ENCODE results near the gene KDM6B. TPM values are rescaled to one million over a fixed set of nuclear protein-coding genes. Genes with fewer than 3 reads are reported as not detected.

Gene KDM6B
- polyA plus RNA-seq, 2 donors: 5.2 to 9.0 TPM

DNA sequence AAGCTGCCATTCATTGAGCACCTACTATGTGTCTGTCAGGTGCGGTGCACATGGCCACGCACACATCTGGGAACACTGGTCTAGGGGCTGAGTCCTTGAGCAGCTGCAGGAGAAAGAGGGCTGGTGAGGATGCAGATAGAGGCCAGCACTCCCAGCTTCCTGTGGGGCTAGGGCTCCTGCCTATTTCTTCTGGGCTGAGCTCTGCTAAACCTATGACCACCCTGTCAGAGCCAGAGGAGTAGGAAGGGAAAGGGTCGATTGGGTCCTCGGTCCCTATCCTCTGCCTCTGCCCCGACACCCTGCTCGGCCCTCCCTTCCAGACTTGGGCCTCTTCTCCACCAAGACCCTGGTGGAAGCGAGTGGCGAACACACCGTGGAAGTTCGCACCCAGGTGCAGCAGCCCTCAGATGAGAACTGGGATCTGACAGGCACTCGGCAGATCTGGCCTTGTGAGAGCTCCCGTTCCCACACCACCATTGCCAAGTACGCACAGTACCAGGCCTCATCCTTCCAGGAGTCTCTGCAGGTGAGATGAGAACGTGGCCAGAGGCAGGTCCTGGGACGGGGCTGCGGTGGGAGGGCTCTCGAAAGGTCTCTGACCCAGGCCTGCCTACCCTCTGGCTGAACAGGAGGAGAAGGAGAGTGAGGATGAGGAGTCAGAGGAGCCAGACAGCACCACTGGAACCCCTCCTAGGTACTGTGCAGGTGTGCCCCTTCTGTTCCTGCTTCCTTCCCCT, 16.9 kb downstream of the KDM6B start:
- Histone ChIP-seq H3K4me3 (ENCODE audit: low read depth in 1 of 2, low read length in 2 of 2) (peak overlapping the region in 1 of 2 donors; percentile 28), H3K27me3 (ENCODE audit: control insufficient read depth in 1 of 2, insufficient read depth in 2 of 2, low read length in 2 of 2) (no peaks in the 10 kb centered on the region), H3K4me1 (ENCODE audit: control insufficient read depth in 2 of 2, insufficient read depth in 2 of 2, low read length in 1 of 2) (peaks cover 4 to 18% of the 10 kb centered on the region in 2 donors), H3K9me3 (ENCODE audit: control insufficient read depth in 2 of 2, insufficient read depth in 1 of 2, low read depth in 1 of 2, low read length in 1 of 2) (no peaks in the 10 kb centered on the region), H3K36me3 (ENCODE audit: control insufficient read depth in 2 of 2, insufficient read depth in 2 of 2, low read length in 1 of 2) (peaks cover 6 to 59% of the 10 kb centered on the region in 2 donors), H3K27ac (ENCODE audit: low read depth in 2 of 2, low read length in 1 of 2) (peak overlapping the region in 1 of 2 donors; percentile 26)
- 82 to 86% methylated on average over 17 of the region's 17 CpGs for WGBS, 2 donors

DNA sequence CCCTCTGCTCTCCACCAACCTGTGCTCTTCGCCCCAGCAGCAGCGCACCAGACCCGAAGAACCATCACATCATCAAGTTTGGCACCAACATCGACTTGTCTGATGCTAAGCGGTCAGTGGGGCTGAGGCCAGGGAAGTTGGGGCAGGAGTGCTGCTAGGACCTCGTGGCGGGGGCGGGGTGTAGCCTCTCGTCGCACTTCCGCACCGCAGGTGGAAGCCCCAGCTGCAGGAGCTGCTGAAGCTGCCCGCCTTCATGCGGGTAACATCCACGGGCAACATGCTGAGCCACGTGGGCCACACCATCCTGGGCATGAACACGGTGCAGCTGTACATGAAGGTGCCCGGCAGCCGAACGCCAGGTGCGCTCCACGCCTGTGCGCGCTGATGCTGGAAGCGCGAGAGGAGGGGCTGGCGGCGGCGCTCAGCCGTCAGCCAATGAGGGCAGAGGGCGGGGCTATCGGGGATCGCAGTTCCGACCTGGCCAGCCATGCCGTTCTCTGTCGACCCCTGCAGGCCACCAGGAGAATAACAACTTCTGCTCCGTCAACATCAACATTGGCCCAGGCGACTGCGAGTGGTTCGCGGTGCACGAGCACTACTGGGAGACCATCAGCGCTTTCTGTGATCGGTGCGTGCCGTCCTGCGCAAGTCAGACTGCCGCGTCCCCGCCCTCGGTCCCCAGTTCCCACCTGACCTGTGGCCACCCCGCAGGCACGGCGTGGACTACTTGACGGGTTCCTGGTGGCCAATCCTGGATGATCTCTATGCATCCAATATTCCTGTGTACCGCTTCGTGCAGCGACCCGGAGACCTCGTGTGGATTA, 17.6 kb downstream of the KDM6B start:
- peaks cover 6 to 53% of the 10 kb centered on the region in 2 donors for H3K36me3 ChIP-seq (ENCODE audit: control insufficient read depth in 2 of 2, insufficient read depth in 2 of 2, low read length in 1 of 2)
- no peaks in the 10 kb centered on the region for H3K27me3 ChIP-seq (ENCODE audit: control insufficient read depth in 1 of 2, insufficient read depth in 2 of 2, low read length in 2 of 2)
- no peaks in the 10 kb centered on the region for H3K9me3 ChIP-seq (ENCODE audit: control insufficient read depth in 2 of 2, insufficient read depth in 1 of 2, low read depth in 1 of 2, low read length in 1 of 2)
- peaks cover 7 to 23% of the 10 kb centered on the region in 2 donors for H3K4me1 ChIP-seq (ENCODE audit: control insufficient read depth in 2 of 2, insufficient read depth in 2 of 2, low read length in 1 of 2)
- H3K27ac ChIP-seq (ENCODE audit: low read depth in 2 of 2, low read length in 1 of 2): peak overlapping the region in 1 of 2 donors; percentile 54
- peak overlapping the region; percentile 1 to 28 for H3K4me3 ChIP-seq (ENCODE audit: low read depth in 1 of 2, low read length in 2 of 2)
- WGBS, 2 donors: 15 to 16% methylated on average over 58 to 60 of the region's 60 CpGs

DNA sequence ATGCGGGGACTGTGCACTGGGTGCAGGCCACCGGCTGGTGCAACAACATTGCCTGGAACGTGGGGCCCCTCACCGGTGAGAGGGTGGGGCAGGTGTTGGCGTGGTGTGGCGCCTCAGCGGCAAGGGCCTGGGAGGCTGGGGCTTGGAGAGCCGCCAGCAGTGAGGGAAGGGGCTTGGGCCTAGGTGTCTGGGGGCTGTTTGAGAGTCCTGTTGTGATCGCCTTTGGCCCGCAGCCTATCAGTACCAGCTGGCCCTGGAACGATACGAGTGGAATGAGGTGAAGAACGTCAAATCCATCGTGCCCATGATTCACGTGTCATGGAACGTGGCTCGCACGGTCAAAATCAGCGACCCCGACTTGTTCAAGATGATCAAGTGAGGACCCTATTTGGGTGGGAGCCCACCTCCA, 18.2 kb downstream of the KDM6B start:
- no peaks in the 10 kb centered on the region for H3K9me3 ChIP-seq (ENCODE audit: control insufficient read depth in 2 of 2, insufficient read depth in 1 of 2, low read depth in 1 of 2, low read length in 1 of 2)
- peaks cover 7 to 23% of the 10 kb centered on the region in 2 donors for H3K4me1 ChIP-seq (ENCODE audit: control insufficient read depth in 2 of 2, insufficient read depth in 2 of 2, low read length in 1 of 2)
- peaks cover 6 to 48% of the 10 kb centered on the region in 2 donors for H3K36me3 ChIP-seq (ENCODE audit: control insufficient read depth in 2 of 2, insufficient read depth in 2 of 2, low read length in 1 of 2)
- H3K27me3 ChIP-seq (ENCODE audit: control insufficient read depth in 1 of 2, insufficient read depth in 2 of 2, low read length in 2 of 2): no peaks in the 10 kb centered on the region
- no peak overlapping the region for H3K4me3 ChIP-seq (ENCODE audit: low read depth in 1 of 2, low read length in 2 of 2)
- WGBS, 2 donors: 76 to 78% methylated on average over 20 of the region's 20 CpGs
- H3K27ac ChIP-seq (ENCODE audit: low read depth in 2 of 2, low read length in 1 of 2): peak overlapping the region in 1 of 2 donors; percentile 54

DNA sequence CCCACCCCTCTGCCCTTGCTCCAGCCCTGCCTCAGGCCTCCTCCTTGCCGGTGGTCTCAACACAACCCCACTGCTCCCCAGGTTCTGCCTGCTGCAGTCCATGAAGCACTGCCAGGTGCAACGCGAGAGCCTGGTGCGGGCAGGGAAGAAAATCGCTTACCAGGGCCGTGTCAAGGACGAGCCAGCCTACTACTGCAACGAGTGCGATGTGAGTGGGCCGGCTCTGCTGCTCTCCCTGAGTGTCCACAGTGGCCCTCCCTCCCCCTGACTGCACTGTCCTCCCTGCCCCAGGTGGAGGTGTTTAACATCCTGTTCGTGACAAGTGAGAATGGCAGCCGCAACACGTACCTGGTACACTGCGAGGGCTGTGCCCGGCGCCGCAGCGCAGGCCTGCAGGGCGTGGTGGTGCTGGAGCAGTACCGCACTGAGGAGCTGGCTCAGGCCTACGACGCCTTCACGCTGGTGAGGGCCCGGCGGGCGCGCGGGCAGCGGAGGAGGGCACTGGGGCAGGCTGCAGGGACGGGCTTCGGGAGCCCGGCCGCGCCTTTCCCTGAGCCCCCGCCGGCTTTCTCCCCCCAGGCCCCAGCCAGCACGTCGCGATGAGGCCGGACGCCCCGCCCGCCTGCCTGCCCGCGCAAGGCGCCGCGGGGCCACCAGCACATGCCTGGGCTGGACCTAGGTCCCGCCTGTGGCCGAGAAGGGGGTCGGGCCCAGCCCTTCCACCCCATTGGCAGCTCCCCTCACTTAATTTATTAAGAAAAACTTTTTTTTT, 19.1 kb downstream of the KDM6B start:
- no peaks in the 10 kb centered on the region for H3K9me3 ChIP-seq (ENCODE audit: control insufficient read depth in 2 of 2, insufficient read depth in 1 of 2, low read depth in 1 of 2, low read length in 1 of 2)
- H3K4me1 ChIP-seq (ENCODE audit: control insufficient read depth in 2 of 2, insufficient read depth in 2 of 2, low read length in 1 of 2): peaks cover 7 to 23% of the 10 kb centered on the region in 2 donors
- no peaks in the 10 kb centered on the region for H3K27me3 ChIP-seq (ENCODE audit: control insufficient read depth in 1 of 2, insufficient read depth in 2 of 2, low read length in 2 of 2)
- H3K36me3 ChIP-seq (ENCODE audit: control insufficient read depth in 2 of 2, insufficient read depth in 2 of 2, low read length in 1 of 2): peaks cover 6 to 44% of the 10 kb centered on the region in 2 donors
- WGBS, 2 donors: 68 to 73% methylated on average over 51 of the region's 51 CpGs
- no peak overlapping the region for H3K4me3 ChIP-seq (ENCODE audit: low read depth in 1 of 2, low read length in 2 of 2)
- no peak overlapping the region for H3K27ac ChIP-seq (ENCODE audit: low read depth in 2 of 2, low read length in 1 of 2)

DNA sequence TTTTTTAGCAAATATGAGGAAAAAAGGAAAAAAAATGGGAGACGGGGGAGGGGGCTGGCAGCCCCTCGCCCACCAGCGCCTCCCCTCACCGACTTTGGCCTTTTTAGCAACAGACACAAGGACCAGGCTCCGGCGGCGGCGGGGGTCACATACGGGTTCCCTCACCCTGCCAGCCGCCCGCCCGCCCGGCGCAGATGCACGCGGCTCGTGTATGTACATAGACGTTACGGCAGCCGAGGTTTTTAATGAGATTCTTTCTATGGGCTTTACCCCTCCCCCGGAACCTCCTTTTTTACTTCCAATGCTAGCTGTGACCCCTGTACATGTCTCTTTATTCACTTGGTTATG, 19.6 kb downstream of the KDM6B start:
- Histone ChIP-seq H3K27ac (ENCODE audit: low read depth in 2 of 2, low read length in 1 of 2) (no peak overlapping the region), H3K9me3 (ENCODE audit: control insufficient read depth in 2 of 2, insufficient read depth in 1 of 2, low read depth in 1 of 2, low read length in 1 of 2) (no peaks in the 10 kb centered on the region), H3K4me1 (ENCODE audit: control insufficient read depth in 2 of 2, insufficient read depth in 2 of 2, low read length in 1 of 2) (peaks cover 11 to 28% of the 10 kb centered on the region in 2 donors), H3K27me3 (ENCODE audit: control insufficient read depth in 1 of 2, insufficient read depth in 2 of 2, low read length in 2 of 2) (no peaks in the 10 kb centered on the region), H3K36me3 (ENCODE audit: control insufficient read depth in 2 of 2, insufficient read depth in 2 of 2, low read length in 1 of 2) (peaks cover 6 to 38% of the 10 kb centered on the region in 2 donors), H3K4me3 (ENCODE audit: low read depth in 1 of 2, low read length in 2 of 2) (no peak overlapping the region)
- WGBS, 2 donors: 81 to 85% methylated on average over 20 to 21 of the region's 21 CpGs

DNA sequence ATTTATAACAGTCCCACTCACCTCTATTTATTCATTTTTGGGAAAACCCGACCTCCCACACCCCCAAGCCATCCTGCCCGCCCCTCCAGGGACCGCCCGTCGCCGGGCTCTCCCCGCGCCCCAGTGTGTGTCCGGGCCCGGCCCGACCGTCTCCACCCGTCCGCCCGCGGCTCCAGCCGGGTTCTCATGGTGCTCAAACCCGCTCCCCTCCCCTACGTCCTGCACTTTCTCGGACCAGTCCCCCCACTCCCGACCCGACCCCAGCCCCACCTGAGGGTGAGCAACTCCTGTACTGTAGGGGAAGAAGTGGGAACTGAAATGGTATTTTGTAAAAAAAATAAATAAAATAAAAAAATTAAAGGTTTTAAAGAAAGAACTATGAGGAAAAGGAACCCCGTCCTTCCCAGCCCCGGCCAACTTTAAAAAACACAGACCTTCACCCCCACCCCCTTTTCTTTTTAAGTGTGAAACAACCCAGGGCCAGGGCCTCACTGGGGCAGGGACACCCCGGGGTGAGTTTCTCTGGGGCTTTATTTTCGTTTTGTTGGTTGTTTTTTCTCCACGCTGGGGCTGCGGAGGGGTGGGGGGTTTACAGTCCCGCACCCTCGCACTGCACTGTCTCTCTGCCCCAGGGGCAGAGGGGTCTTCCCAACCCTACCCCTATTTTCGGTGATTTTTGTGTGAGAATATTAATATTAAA, 20.2 kb downstream of the KDM6B start:
- Histone ChIP-seq H3K9me3 (ENCODE audit: control insufficient read depth in 2 of 2, insufficient read depth in 1 of 2, low read depth in 1 of 2, low read length in 1 of 2) (no peaks in the 10 kb centered on the region), H3K36me3 (ENCODE audit: control insufficient read depth in 2 of 2, insufficient read depth in 2 of 2, low read length in 1 of 2) (peaks cover 6 to 34% of the 10 kb centered on the region in 2 donors), H3K27ac (ENCODE audit: low read depth in 2 of 2, low read length in 1 of 2) (no peak overlapping the region), H3K27me3 (ENCODE audit: control insufficient read depth in 1 of 2, insufficient read depth in 2 of 2, low read length in 2 of 2) (no peaks in the 10 kb centered on the region), H3K4me1 (ENCODE audit: control insufficient read depth in 2 of 2, insufficient read depth in 2 of 2, low read length in 1 of 2) (peaks cover 11 to 31% of the 10 kb centered on the region in 2 donors), H3K4me3 (ENCODE audit: low read depth in 1 of 2, low read length in 2 of 2) (no peak overlapping the region)
- WGBS, 2 donors: 76 to 78% methylated on average over 31 of the region's 31 CpGs

DNA sequence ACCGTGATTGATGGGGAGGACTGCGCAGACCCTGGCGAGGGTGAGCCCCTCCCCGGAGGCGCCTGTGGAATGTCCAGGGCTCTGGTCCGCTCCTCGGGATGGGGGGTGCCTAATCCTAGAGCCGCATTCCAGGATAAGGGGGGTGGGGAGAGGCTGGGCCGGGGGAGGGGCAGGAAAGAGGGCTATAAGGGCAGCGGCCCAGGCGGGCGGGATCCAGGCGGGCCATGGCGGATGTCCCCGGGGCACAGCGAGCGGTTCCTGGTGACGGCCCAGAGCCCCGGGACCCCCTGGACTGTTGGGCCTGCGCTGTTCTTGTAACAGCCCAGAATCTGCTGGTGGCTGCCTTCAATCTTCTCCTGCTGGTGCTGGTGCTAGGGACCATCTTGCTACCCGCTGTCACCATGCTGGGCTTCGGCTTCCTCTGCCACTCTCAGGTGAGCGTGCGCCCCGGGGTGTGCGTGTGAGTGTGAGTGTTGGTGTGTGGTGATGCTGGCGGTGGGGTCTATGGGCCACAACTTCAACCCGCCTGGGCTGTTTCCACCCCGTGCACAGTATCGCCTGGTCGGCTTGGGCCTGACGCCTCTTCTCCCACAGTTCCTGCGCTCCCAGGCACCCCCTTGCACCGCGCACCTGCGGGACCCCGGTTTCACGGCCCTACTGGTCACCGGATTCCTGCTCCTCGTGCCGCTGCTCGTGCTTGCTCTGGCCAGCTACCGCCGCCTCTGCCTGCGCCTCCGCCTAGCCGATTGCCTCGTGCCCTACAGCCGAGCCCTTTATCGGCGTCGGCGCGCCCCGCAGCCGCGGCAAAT, 21.0 kb downstream of the KDM6B start, which contains the start of gene TMEM88:
Gene TMEM88, plus strand, starts transcription at position 216 of the 809 bp plus-strand sequence. Its CDS starts 9 bp downstream, at position 225.
- peak within 1 kb of the TSS; percentile 92 to 98 for H3K27ac ChIP-seq (ENCODE audit: low read depth in 2 of 2, low read length in 1 of 2)
- 57 to 70% methylated on average over 56 to 57 of the region's 57 CpGs for WGBS, 2 donors
- H3K27me3 ChIP-seq (ENCODE audit: control insufficient read depth in 1 of 2, insufficient read depth in 2 of 2, low read length in 2 of 2): no peaks in the 10 kb centered on the region
- H3K36me3 ChIP-seq (ENCODE audit: control insufficient read depth in 2 of 2, insufficient read depth in 2 of 2, low read length in 1 of 2): peaks cover 0 to 25% of the 10 kb centered on the region in 2 donors
- peaks cover 11 to 31% of the 10 kb centered on the region in 2 donors for H3K4me1 ChIP-seq (ENCODE audit: control insufficient read depth in 2 of 2, insufficient read depth in 2 of 2, low read length in 1 of 2)
- no peaks in the 10 kb centered on the region for H3K9me3 ChIP-seq (ENCODE audit: control insufficient read depth in 2 of 2, insufficient read depth in 1 of 2, low read depth in 1 of 2, low read length in 1 of 2)
- peak within 1 kb of the TSS in 1 of 2 donors; percentile 25 for H3K4me3 ChIP-seq (ENCODE audit: low read depth in 1 of 2, low read length in 2 of 2)

DNA sequence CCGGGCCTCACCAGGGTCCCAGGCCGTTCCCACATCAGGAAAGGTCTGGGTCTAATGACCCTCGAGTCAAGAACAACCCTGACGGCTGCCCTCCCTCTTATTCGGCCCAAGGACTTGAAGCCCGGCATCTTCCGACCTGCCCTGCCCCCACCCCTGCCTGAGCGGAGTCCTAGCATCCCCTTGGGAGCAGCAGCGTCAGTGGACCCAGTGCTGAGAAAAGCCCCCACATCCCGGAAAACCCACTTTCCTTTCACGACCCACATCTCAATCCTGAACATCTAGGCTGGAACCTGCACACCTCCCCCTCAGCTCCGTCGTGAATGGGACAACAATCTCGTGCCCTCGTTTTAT, 21.6 kb downstream of the KDM6B start:
- no peaks in the 10 kb centered on the region for H3K9me3 ChIP-seq (ENCODE audit: control insufficient read depth in 2 of 2, insufficient read depth in 1 of 2, low read depth in 1 of 2, low read length in 1 of 2)
- no peaks in the 10 kb centered on the region for H3K27me3 ChIP-seq (ENCODE audit: control insufficient read depth in 1 of 2, insufficient read depth in 2 of 2, low read length in 2 of 2)
- H3K27ac ChIP-seq (ENCODE audit: low read depth in 2 of 2, low read length in 1 of 2): peak overlapping the region; percentile 92 to 98
- peaks cover 0 to 23% of the 10 kb centered on the region in 2 donors for H3K36me3 ChIP-seq (ENCODE audit: control insufficient read depth in 2 of 2, insufficient read depth in 2 of 2, low read length in 1 of 2)
- 23 to 36% methylated on average over 15 of the region's 15 CpGs for WGBS, 2 donors
- peak overlapping the region in 1 of 2 donors; percentile 25 for H3K4me3 ChIP-seq (ENCODE audit: low read depth in 1 of 2, low read length in 2 of 2)
- peaks cover 11 to 31% of the 10 kb centered on the region in 2 donors for H3K4me1 ChIP-seq (ENCODE audit: control insufficient read depth in 2 of 2, insufficient read depth in 2 of 2, low read length in 1 of 2)

All from esophagus (tissue), 2 donors.